ENCODE data around the gene SPINK4. TPM values are rescaled to one million over a fixed set of nuclear protein-coding genes. Genes with fewer than 3 reads are reported as not detected.

SPINK4 gene
- total RNA-seq, 2 donors from 2014 or later: not detected

GRCh38 chr9:33220681-33221567 is 19.0 kb upstream of the SPINK4 start:
- Mint-ChIP-seq H3K27me3 (peaks cover 9% of the 10 kb centered on the region), H3K36me3 (ENCODE audit: low read depth) (no peaks in the 10 kb centered on the region), H3K27ac (no peak overlapping the region), H3K4me1 (peaks cover 12% of the 10 kb centered on the region), H3K4me3 (no peak overlapping the region)
- ATAC-seq (no peak), DNase-seq (no peak)
- H3K9me3 ChIP-seq (ENCODE audit: control insufficient read depth, low read length, poor library complexity, severe bottlenecking): no peaks in the 10 kb centered on the region

GRCh38 chr9:33221568-33221884 is 18.4 kb upstream of the SPINK4 start:
- H3K9me3 ChIP-seq (ENCODE audit: control insufficient read depth, low read length, poor library complexity, severe bottlenecking): no peaks in the 10 kb centered on the region
- no peak for ATAC-seq
- Mint-ChIP-seq H3K27me3 (peaks cover 9% of the 10 kb centered on the region), H3K27ac (no peak overlapping the region), H3K36me3 (ENCODE audit: low read depth) (no peaks in the 10 kb centered on the region), H3K4me3 (no peak overlapping the region), H3K4me1 (peaks cover 13% of the 10 kb centered on the region)
- no peak for DNase-seq

GRCh38 chr9:33222031-33222430 is 17.9 kb upstream of the SPINK4 start:
- peaks cover 13% of the 10 kb centered on the region for H3K4me1 Mint-ChIP-seq
- H3K9me3 ChIP-seq (ENCODE audit: control insufficient read depth, low read length, poor library complexity, severe bottlenecking): no peaks in the 10 kb centered on the region
- no peak overlapping the region for H3K27ac Mint-ChIP-seq
- no peaks in the 10 kb centered on the region for H3K36me3 Mint-ChIP-seq (ENCODE audit: low read depth)
- DNase-seq (no peak), ATAC-seq (no peak)
- peaks cover 9% of the 10 kb centered on the region for H3K27me3 Mint-ChIP-seq
- no peak overlapping the region for H3K4me3 Mint-ChIP-seq

- ATAC-seq (no peak), DNase-seq (no peak)
- no peaks in the 10 kb centered on the region for H3K9me3 ChIP-seq (ENCODE audit: control insufficient read depth, low read length, poor library complexity, severe bottlenecking)
- Mint-ChIP-seq H3K4me1 (peaks cover 15% of the 10 kb centered on the region), H3K4me3 (no peak overlapping the region), H3K36me3 (ENCODE audit: low read depth) (no peaks in the 10 kb centered on the region), H3K27me3 (peaks cover 5% of the 10 kb centered on the region), H3K27ac (no peak overlapping the region)
Observed at GRCh38 chr9:33223696-33224095, 16.3 kb upstream of the SPINK4 start.

GRCh38 chr9:33225319-33226147 is 14.4 kb upstream of the SPINK4 start:
- Mint-ChIP-seq H3K4me3 (no peak overlapping the region), H3K27ac (peak overlapping the region; percentile 27), H3K36me3 (ENCODE audit: low read depth) (no peaks in the 10 kb centered on the region), H3K27me3 (peaks cover 5% of the 10 kb centered on the region), H3K4me1 (peaks cover 15% of the 10 kb centered on the region)
- ATAC-seq: peak; percentile 70
- DNase-seq: peak; percentile 32 to 59 (median 38)
- no peaks in the 10 kb centered on the region for H3K9me3 ChIP-seq (ENCODE audit: control insufficient read depth, low read length, poor library complexity, severe bottlenecking)

- H3K27ac Mint-ChIP-seq: no peak overlapping the region
- no peaks in the 10 kb centered on the region for H3K36me3 Mint-ChIP-seq (ENCODE audit: low read depth)
- H3K4me1 Mint-ChIP-seq: peaks cover 10% of the 10 kb centered on the region
- no peak for DNase-seq
- peaks cover 9% of the 10 kb centered on the region for H3K27me3 Mint-ChIP-seq
- H3K9me3 ChIP-seq (ENCODE audit: control insufficient read depth, low read length, poor library complexity, severe bottlenecking): no peaks in the 10 kb centered on the region
- ATAC-seq: peak; percentile 57
- H3K4me3 Mint-ChIP-seq: no peak overlapping the region
Observed at GRCh38 chr9:33227008-33227398, 13.0 kb upstream of the SPINK4 start.

GRCh38 chr9:33227741-33228140 is 12.2 kb upstream of the SPINK4 start:
- H3K9me3 ChIP-seq (ENCODE audit: control insufficient read depth, low read length, poor library complexity, severe bottlenecking): no peaks in the 10 kb centered on the region
- peaks cover 10% of the 10 kb centered on the region for H3K4me1 Mint-ChIP-seq
- no peaks in the 10 kb centered on the region for H3K36me3 Mint-ChIP-seq (ENCODE audit: low read depth)
- H3K27me3 Mint-ChIP-seq: peaks cover 13% of the 10 kb centered on the region
- H3K27ac Mint-ChIP-seq: no peak overlapping the region
- no peak overlapping the region for H3K4me3 Mint-ChIP-seq
- ATAC-seq: no peak
- DNase-seq: no peak

GRCh38 chr9:33228606-33229005 is 11.4 kb upstream of the SPINK4 start:
- Mint-ChIP-seq H3K36me3 (ENCODE audit: low read depth) (no peaks in the 10 kb centered on the region), H3K27ac (no peak overlapping the region), H3K27me3 (peaks cover 12% of the 10 kb centered on the region), H3K4me3 (no peak overlapping the region), H3K4me1 (peaks cover 10% of the 10 kb centered on the region)
- DNase-seq: no peak
- no peaks in the 10 kb centered on the region for H3K9me3 ChIP-seq (ENCODE audit: control insufficient read depth, low read length, poor library complexity, severe bottlenecking)
- ATAC-seq: no peak

- DNase-seq: no peak
- H3K9me3 ChIP-seq (ENCODE audit: control insufficient read depth, low read length, poor library complexity, severe bottlenecking): no peaks in the 10 kb centered on the region
- H3K4me1 Mint-ChIP-seq: peaks cover 10% of the 10 kb centered on the region
- H3K4me3 Mint-ChIP-seq: no peak overlapping the region
- no peak overlapping the region for H3K27ac Mint-ChIP-seq
- ATAC-seq: no peak
- no peaks in the 10 kb centered on the region for H3K36me3 Mint-ChIP-seq (ENCODE audit: low read depth)
- peaks cover 12% of the 10 kb centered on the region for H3K27me3 Mint-ChIP-seq
Observed at GRCh38 chr9:33229359-33230114, 10.4 kb upstream of the SPINK4 start.

GRCh38 chr9:33230756-33231622 is 9.0 kb upstream of the SPINK4 start:
- peaks cover 2% of the 10 kb centered on the region for H3K4me1 Mint-ChIP-seq
- H3K27ac Mint-ChIP-seq: no peak overlapping the region
- DNase-seq: no peak
- no peak for ATAC-seq
- H3K27me3 Mint-ChIP-seq: peaks cover 18% of the 10 kb centered on the region
- H3K36me3 Mint-ChIP-seq (ENCODE audit: low read depth): peaks cover 5% of the 10 kb centered on the region
- H3K4me3 Mint-ChIP-seq: no peak overlapping the region
- no peaks in the 10 kb centered on the region for H3K9me3 ChIP-seq (ENCODE audit: control insufficient read depth, low read length, poor library complexity, severe bottlenecking)

- no peak for ATAC-seq
- no peak for DNase-seq
- peaks cover 6% of the 10 kb centered on the region for H3K36me3 Mint-ChIP-seq (ENCODE audit: low read depth)
- no peak overlapping the region for H3K27ac Mint-ChIP-seq
- H3K4me1 Mint-ChIP-seq: peaks cover 2% of the 10 kb centered on the region
- H3K4me3 Mint-ChIP-seq: no peak overlapping the region
- no peaks in the 10 kb centered on the region for H3K9me3 ChIP-seq (ENCODE audit: control insufficient read depth, low read length, poor library complexity, severe bottlenecking)
- peaks cover 21% of the 10 kb centered on the region for H3K27me3 Mint-ChIP-seq
Observed at GRCh38 chr9:33231623-33231942, 8.4 kb upstream of the SPINK4 start.

- H3K27ac Mint-ChIP-seq: no peak overlapping the region
- H3K9me3 ChIP-seq (ENCODE audit: control insufficient read depth, low read length, poor library complexity, severe bottlenecking): no peaks in the 10 kb centered on the region
- no peak overlapping the region for H3K4me3 Mint-ChIP-seq
- H3K27me3 Mint-ChIP-seq: peaks cover 21% of the 10 kb centered on the region
- no peak for ATAC-seq
- H3K4me1 Mint-ChIP-seq: peaks cover 2% of the 10 kb centered on the region
- H3K36me3 Mint-ChIP-seq (ENCODE audit: low read depth): peaks cover 6% of the 10 kb centered on the region
- DNase-seq: no peak
Observed at GRCh38 chr9:33232815-33233214, 7.2 kb upstream of the SPINK4 start.

All from T-helper 17 cell (primary cell).